GM21367 (cell line): ENCODE data around the gene CDHR1.
A peak's percentile ranks its signal among the peaks of the same experiment; 100 is the strongest.

Source experiments
- ATAC-seq: cut with Tn5 transposase; IDR thresholded peaks from one replicate; pipeline ENCODE4 v1.9.1; 2021; ENCODE audit not compliant: unreplicated experiment

The CDHR1 gene

GRCh38 chr10:84261236-84261915 is 67.0 kb downstream of the CDHR1 start:
- no peak for ATAC-seq

GRCh38 chr10:84262190-84262956 is 68.0 kb downstream of the CDHR1 start:
- ATAC-seq = no peak

- no peak for ATAC-seq
These were observed 69.4 kb downstream of the CDHR1 start for GRCh38 chr10:84263716-84264115.

GRCh38 chr10:84264611-84265141 is 70.3 kb downstream of the CDHR1 start:
- peak; percentile 94 for ATAC-seq

GRCh38 chr10:84265418-84265817 is 71.1 kb downstream of the CDHR1 start:
- ATAC-seq = no peak

GRCh38 chr10:84267503-84268126 is 73.3 kb downstream of the CDHR1 start:
- ATAC-seq = no peak

GRCh38 chr10:84269162-84269561 is 74.8 kb downstream of the CDHR1 start:
- no peak for ATAC-seq
